GM23338 (cell line): ENCODE results near the gene ALDH1A2.

ENCODE experiments used
- EZH2 ChIP-seq: fragments of 200-600 bp; sonication (generic); IDR thresholded peaks from one replicate; pipeline ENCODE4 v1.8.0; 2017; ENCODE audit warnings: antibody characterized with exemption, mild to moderate bottlenecking, low read depth; ENCODE audit not compliant: unreplicated experiment
- JUNB ChIP-seq: IDR thresholded peaks from one replicate; pipeline ENCODE4 v1.6.1; 2016; ENCODE audit warnings: antibody characterized with exemption; ENCODE audit not compliant: unreplicated experiment
- NANOG ChIP-seq: IDR thresholded peaks from 2 replicates; pipeline ENCODE4 v1.6.1; 2016; ENCODE audit warnings: antibody characterized with exemption, borderline replicate concordance
- POLR2AphosphoS5 ChIP-seq: IDR thresholded peaks from 2 replicates; pipeline ENCODE4 v1.6.1; 2016; ENCODE audit warnings: antibody characterized with exemption, low read depth
- ZNF114 ChIP-seq: fragments of 250-450 bp; sonication (Bioruptor Pico); IDR thresholded peaks from 2 replicates; pipeline ENCODE4 v1.5.0; 2020; ENCODE audit warnings: mild to moderate bottlenecking, moderate library complexity
- TF ChIP-seq, protein P1 (sequence below), 2 experiments: fragments of 200-600 bp in 1 of 2; sonication (generic) in 1 of 2; conservative IDR thresholded peaks; 2 replicates each; pipeline versions ENCODE4 v1.5.1 to v1.6.1; 2016 to 2017; ENCODE audit warnings: antibody characterized with exemption in 2 of 2, low read depth in 2 of 2, mild to moderate bottlenecking in 2 of 2, moderate library complexity in 1 of 2
- TF ChIP-seq, protein P2 (sequence below): IDR thresholded peaks from one replicate; pipeline ENCODE4 v1.6.1; 2018; ENCODE audit warnings: antibody characterized with exemption; ENCODE audit not compliant: unreplicated experiment

DNA sequence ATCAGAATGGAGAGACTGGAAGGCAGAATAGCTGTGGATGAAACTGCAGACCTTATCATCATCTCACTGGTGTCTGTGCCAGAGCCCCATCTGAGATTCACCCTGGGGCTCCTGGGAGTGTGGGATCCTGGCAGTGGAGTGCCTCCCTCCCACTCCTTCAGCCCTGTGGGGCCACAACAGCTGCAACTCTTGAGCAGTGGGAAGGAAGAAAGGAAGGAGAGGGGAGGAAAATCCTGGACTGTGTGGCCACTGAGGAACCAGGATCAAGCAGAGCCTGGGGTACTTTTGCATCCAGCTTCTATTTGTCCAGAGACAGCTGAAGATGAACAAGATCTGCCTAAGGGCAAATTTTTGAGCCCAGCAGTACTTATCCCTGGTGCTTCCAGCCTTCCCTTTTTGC, 13.1 kb upstream of the ALDH1A2 start:
- TF ChIP-seq ZNF114 = no peak
- no peak for TF ChIP-seq POLR2AphosphoS5
- TF ChIP-seq, protein P1, sequence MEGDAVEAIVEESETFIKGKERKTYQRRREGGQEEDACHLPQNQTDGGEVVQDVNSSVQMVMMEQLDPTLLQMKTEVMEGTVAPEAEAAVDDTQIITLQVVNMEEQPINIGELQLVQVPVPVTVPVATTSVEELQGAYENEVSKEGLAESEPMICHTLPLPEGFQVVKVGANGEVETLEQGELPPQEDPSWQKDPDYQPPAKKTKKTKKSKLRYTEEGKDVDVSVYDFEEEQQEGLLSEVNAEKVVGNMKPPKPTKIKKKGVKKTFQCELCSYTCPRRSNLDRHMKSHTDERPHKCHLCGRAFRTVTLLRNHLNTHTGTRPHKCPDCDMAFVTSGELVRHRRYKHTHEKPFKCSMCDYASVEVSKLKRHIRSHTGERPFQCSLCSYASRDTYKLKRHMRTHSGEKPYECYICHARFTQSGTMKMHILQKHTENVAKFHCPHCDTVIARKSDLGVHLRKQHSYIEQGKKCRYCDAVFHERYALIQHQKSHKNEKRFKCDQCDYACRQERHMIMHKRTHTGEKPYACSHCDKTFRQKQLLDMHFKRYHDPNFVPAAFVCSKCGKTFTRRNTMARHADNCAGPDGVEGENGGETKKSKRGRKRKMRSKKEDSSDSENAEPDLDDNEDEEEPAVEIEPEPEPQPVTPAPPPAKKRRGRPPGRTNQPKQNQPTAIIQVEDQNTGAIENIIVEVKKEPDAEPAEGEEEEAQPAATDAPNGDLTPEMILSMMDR (conservative IDR thresholded peaks at IDR 0.05; ENCODE audit: low read depth in 2 of 2) = no peak
- TF ChIP-seq, protein P2, sequence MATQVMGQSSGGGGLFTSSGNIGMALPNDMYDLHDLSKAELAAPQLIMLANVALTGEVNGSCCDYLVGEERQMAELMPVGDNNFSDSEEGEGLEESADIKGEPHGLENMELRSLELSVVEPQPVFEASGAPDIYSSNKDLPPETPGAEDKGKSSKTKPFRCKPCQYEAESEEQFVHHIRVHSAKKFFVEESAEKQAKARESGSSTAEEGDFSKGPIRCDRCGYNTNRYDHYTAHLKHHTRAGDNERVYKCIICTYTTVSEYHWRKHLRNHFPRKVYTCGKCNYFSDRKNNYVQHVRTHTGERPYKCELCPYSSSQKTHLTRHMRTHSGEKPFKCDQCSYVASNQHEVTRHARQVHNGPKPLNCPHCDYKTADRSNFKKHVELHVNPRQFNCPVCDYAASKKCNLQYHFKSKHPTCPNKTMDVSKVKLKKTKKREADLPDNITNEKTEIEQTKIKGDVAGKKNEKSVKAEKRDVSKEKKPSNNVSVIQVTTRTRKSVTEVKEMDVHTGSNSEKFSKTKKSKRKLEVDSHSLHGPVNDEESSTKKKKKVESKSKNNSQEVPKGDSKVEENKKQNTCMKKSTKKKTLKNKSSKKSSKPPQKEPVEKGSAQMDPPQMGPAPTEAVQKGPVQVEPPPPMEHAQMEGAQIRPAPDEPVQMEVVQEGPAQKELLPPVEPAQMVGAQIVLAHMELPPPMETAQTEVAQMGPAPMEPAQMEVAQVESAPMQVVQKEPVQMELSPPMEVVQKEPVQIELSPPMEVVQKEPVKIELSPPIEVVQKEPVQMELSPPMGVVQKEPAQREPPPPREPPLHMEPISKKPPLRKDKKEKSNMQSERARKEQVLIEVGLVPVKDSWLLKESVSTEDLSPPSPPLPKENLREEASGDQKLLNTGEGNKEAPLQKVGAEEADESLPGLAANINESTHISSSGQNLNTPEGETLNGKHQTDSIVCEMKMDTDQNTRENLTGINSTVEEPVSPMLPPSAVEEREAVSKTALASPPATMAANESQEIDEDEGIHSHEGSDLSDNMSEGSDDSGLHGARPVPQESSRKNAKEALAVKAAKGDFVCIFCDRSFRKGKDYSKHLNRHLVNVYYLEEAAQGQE = no peak
- TF ChIP-seq EZH2 = no peak
- no peak for TF ChIP-seq JUNB
- TF ChIP-seq NANOG = no peak
